ENCODE data around the gene CST8.

CST8 gene

GRCh38 chr20:23524146-23524545 lies 33.2 kb downstream of the CST8 start:
- DNase-seq (ENCODE audit: low spot score) = no peak

DNA sequence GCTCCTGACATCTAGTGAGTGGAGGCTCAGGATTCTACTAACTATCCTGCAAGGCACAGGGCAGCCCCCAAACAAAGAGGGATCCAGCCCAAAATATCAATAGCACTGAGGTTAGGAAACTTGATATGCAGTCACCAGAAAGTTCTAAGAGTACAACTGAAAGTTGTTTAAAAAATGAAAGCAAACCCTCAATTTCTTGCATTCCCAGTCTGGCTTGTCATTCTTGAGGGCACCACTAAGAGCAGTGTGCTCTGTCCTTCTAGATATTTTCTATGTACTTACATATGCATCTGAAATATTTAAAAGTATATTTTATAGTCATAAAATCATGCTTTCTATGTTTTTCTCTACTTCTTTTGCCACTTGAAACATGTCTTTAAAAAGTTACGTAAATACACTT lies 35.9 kb downstream of the CST8 start:
- no peak for DNase-seq (ENCODE audit: low spot score)

- no peak for DNase-seq (ENCODE audit: low spot score)
Measured at GRCh38 chr20:23528867-23529431, 38.0 kb downstream of the CST8 start.

GRCh38 chr20:23530937-23531567 lies 40.1 kb downstream of the CST8 start:
- DNase-seq (ENCODE audit: low spot score) = no peak

- DNase-seq (ENCODE audit: low spot score) = no peak
Measured at GRCh38 chr20:23532533-23532932, 41.6 kb downstream of the CST8 start.

GRCh38 chr20:23533161-23533560 lies 42.2 kb downstream of the CST8 start:
- DNase-seq (ENCODE audit: low spot score) = no peak

- DNase-seq (ENCODE audit: low spot score) = peak; percentile 29
Measured at GRCh38 chr20:23534801-23535593, 44.1 kb downstream of the CST8 start.

DNA sequence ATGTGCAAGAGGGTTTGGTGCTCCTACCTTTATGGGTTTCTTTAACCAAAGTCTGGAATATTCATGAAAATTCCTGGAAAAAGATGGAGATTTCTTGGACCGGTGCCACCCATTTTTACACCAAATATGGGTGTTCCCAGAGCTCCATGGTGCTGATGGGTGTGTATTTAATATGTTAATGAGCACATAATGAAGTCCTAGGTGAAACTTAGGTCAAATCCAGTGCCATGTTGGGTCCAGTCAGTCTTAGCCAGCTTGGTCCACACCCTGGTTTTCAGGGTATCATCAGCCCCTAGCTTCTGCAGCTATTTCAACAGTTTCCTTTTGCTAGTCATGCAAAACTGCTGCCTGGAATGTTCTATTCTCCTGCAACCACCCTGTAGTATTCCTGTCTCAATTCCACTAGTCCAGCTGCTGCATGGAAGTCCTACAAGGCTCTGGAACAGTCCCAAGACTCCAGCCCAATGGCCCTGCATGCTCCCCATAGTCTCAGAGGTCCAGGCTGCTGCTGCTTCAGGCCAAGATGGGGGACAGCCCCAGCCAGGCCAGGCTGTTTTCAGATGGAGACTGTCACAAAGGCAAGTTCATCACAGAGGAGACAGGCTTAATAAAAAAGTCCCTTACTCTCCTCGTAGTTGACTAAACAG lies 45.5 kb downstream of the CST8 start:
- DNase-seq (ENCODE audit: low spot score) = no peak

GRCh38 chr20:23537030-23537429 lies 46.1 kb downstream of the CST8 start:
- DNase-seq (ENCODE audit: low spot score) = no peak

DNA sequence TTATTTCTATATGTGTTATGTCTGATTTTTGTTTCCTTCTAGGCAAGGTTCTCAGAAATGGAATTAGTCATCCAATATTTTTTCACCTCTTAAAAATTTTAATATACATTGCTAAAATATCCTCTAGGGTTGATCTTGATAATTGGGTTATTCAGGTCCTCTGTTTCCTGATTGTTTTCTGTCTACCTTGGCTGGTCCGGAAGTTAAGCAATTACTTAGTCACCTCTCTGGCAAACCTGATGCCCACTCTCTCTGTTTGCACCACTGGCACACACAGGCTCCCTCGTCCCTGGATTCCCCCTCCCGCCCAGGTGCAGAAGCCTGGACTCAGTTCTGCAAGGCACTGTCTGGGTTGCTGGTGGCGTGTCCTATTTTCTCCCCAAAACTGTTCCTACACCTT lies 49.7 kb downstream of the CST8 start:
- DNase-seq (ENCODE audit: low spot score) = no peak

- DNase-seq (ENCODE audit: low spot score) = no peak
Measured at GRCh38 chr20:23541330-23541729, 50.4 kb downstream of the CST8 start.

DNA sequence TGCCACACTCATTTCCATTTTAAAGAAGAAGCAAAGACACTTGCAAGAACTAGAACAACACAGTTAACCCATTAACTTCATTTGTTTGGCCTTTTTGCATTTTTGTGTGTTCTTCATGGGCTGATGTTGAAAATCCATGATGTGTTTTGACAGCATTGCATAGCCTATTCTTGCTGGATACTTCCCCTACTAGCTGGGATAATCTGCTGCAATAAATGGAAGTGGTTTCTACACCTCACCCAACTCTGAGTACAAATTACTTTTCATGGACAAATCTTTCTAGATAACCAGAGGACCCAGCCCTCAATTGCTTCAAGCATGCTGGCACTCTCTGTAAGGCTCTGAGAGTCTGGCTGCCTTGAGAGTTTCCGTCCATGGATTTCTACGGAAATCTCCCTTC lies 50.9 kb downstream of the CST8 start:
- no peak for DNase-seq (ENCODE audit: low spot score)

- no peak for DNase-seq (ENCODE audit: low spot score)
Measured at GRCh38 chr20:23542801-23543200, 51.9 kb downstream of the CST8 start.

GRCh38 chr20:23544133-23544532 lies 53.2 kb downstream of the CST8 start:
- no peak for DNase-seq (ENCODE audit: low spot score)
